ENCODE measurements around the gene LRMDA. TPM values are rescaled to one million over a fixed set of nuclear protein-coding genes. Genes with fewer than 3 reads are reported as not detected.

Gene LRMDA
- total and polyA plus RNA-seq, 2 donors from 2014 or later: 23.2 to 48.6 TPM

GRCh38 chr10:76329891-76330575 is 898.6 kb downstream of the LRMDA start:
- H3K27ac ChIP-seq (ENCODE audit: low read depth in 2 of 2, low read length in 2 of 2): no peak overlapping the region
- no peaks in the 10 kb centered on the region for H3K9me3 ChIP-seq (ENCODE audit: control insufficient read depth in 2 of 3, insufficient read depth in 1 of 3, low read length in 3 of 3)
- H3K36me3 ChIP-seq (ENCODE audit: control insufficient read depth in 2 of 3, insufficient read depth in 3 of 3, low read length in 3 of 3): no peaks in the 10 kb centered on the region
- FAIRE-seq: no peak
- TF ChIP-seq, protein P1, sequence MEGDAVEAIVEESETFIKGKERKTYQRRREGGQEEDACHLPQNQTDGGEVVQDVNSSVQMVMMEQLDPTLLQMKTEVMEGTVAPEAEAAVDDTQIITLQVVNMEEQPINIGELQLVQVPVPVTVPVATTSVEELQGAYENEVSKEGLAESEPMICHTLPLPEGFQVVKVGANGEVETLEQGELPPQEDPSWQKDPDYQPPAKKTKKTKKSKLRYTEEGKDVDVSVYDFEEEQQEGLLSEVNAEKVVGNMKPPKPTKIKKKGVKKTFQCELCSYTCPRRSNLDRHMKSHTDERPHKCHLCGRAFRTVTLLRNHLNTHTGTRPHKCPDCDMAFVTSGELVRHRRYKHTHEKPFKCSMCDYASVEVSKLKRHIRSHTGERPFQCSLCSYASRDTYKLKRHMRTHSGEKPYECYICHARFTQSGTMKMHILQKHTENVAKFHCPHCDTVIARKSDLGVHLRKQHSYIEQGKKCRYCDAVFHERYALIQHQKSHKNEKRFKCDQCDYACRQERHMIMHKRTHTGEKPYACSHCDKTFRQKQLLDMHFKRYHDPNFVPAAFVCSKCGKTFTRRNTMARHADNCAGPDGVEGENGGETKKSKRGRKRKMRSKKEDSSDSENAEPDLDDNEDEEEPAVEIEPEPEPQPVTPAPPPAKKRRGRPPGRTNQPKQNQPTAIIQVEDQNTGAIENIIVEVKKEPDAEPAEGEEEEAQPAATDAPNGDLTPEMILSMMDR (IDR thresholded peaks at IDR 0.05; ENCODE audit: borderline replicate concordance, extremely low read depth, insufficient read depth): no peak
- H3K4me3 ChIP-seq (ENCODE audit: low read length in 3 of 3): no peak overlapping the region
- no peak for DNase-seq
- H3K27me3 ChIP-seq (ENCODE audit: control insufficient read depth, insufficient read depth, low read length): no peaks in the 10 kb centered on the region
- H3K9ac ChIP-seq (ENCODE audit: low read length in 3 of 3): no peak overlapping the region
- H3K4me1 ChIP-seq (ENCODE audit: control insufficient read depth in 2 of 3, insufficient read depth in 2 of 3, low read depth in 1 of 3, low read length in 3 of 3): peaks cover 0 to 3% (median 2%) of the 10 kb centered on the region in 3 donors
- intact Hi-C loops (cut with DNase I): no loop called here

DNA sequence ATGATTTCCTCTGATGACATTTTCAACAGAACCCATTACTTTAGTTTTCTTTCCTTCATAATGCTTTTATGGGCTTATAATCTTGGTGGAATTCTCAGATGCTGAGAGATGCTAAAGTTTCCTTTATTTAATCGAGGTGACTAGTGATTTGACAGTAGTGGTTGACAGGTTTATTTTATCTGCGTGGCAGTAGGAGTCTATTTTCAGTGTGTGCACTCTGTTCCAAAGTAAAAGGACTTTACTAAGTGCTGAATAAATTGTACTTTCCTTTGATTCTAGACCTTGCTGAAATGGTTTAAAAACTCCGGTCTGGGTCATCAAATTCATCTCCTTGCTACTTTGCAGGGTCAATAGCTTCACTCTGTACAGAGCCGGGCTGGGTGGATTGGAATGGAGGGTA is 900.3 kb downstream of the LRMDA start:
- TF ChIP-seq, protein P1 (IDR thresholded peaks at IDR 0.05; ENCODE audit: borderline replicate concordance, extremely low read depth, insufficient read depth): no peak
- intact Hi-C loops (cut with DNase I): no loop called here
- FAIRE-seq (no peak), DNase-seq (no peak)
- no peaks in the 10 kb centered on the region for H3K36me3 ChIP-seq (ENCODE audit: control insufficient read depth in 2 of 3, insufficient read depth in 3 of 3, low read length in 3 of 3)
- peaks cover 6 to 10% (median 7%) of the 10 kb centered on the region in 3 donors for H3K4me1 ChIP-seq (ENCODE audit: control insufficient read depth in 2 of 3, insufficient read depth in 2 of 3, low read depth in 1 of 3, low read length in 3 of 3)
- H3K27me3 ChIP-seq (ENCODE audit: control insufficient read depth, insufficient read depth, low read length): no peaks in the 10 kb centered on the region
- no peaks in the 10 kb centered on the region for H3K9me3 ChIP-seq (ENCODE audit: control insufficient read depth in 2 of 3, insufficient read depth in 1 of 3, low read length in 3 of 3)
- no peak overlapping the region for H3K9ac ChIP-seq (ENCODE audit: low read length in 3 of 3)
- no peak overlapping the region for H3K27ac ChIP-seq (ENCODE audit: low read depth in 2 of 2, low read length in 2 of 2)
- no peak overlapping the region for H3K4me3 ChIP-seq (ENCODE audit: low read length in 3 of 3)

DNA sequence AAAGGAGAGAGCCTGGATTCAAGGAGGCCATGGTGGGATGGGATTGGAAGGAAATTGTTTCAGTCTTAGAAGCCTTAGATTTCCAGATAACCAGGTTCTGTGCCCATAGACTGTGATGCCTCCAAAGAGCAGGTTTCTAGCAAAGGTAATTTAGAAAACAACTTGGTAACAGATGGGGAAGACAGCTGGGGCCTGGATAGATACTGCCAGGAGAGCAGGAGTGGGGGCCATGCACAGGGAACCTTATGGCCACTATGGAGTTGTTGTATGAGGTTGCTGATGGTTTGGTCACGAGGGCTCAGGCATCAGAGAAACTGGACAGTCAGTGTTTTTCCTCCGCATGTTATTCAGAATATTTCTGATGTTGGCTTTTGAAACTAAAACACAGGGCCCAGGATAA is 901.9 kb downstream of the LRMDA start:
- TF ChIP-seq, protein P1 (IDR thresholded peaks at IDR 0.05; ENCODE audit: borderline replicate concordance, extremely low read depth, insufficient read depth): no peak
- DNase-seq (peak in 2 of 5 donors; percentile 24), FAIRE-seq (no peak)
- no peak overlapping the region for H3K9ac ChIP-seq (ENCODE audit: low read length in 3 of 3)
- no peaks in the 10 kb centered on the region for H3K27me3 ChIP-seq (ENCODE audit: control insufficient read depth, insufficient read depth, low read length)
- no peak overlapping the region for H3K27ac ChIP-seq (ENCODE audit: low read depth in 2 of 2, low read length in 2 of 2)
- intact Hi-C loops (cut with DNase I): no loop called here
- H3K36me3 ChIP-seq (ENCODE audit: control insufficient read depth in 2 of 3, insufficient read depth in 3 of 3, low read length in 3 of 3): no peaks in the 10 kb centered on the region
- no peak overlapping the region for H3K4me3 ChIP-seq (ENCODE audit: low read length in 3 of 3)
- no peaks in the 10 kb centered on the region for H3K9me3 ChIP-seq (ENCODE audit: control insufficient read depth in 2 of 3, insufficient read depth in 1 of 3, low read length in 3 of 3)
- peaks cover 6 to 12% (median 10%) of the 10 kb centered on the region in 3 donors for H3K4me1 ChIP-seq (ENCODE audit: control insufficient read depth in 2 of 3, insufficient read depth in 2 of 3, low read depth in 1 of 3, low read length in 3 of 3)
